GM19238 (cell line): Measurements from ENCODE around the gene ADGRL2.

Experiments
- DNase-seq: peaks from one replicate; pipeline ENCODE4 v3.0.0; 2011; ENCODE audit warnings: low spot score; ENCODE audit not compliant: insufficient read length

Gene ADGRL2

DNA sequence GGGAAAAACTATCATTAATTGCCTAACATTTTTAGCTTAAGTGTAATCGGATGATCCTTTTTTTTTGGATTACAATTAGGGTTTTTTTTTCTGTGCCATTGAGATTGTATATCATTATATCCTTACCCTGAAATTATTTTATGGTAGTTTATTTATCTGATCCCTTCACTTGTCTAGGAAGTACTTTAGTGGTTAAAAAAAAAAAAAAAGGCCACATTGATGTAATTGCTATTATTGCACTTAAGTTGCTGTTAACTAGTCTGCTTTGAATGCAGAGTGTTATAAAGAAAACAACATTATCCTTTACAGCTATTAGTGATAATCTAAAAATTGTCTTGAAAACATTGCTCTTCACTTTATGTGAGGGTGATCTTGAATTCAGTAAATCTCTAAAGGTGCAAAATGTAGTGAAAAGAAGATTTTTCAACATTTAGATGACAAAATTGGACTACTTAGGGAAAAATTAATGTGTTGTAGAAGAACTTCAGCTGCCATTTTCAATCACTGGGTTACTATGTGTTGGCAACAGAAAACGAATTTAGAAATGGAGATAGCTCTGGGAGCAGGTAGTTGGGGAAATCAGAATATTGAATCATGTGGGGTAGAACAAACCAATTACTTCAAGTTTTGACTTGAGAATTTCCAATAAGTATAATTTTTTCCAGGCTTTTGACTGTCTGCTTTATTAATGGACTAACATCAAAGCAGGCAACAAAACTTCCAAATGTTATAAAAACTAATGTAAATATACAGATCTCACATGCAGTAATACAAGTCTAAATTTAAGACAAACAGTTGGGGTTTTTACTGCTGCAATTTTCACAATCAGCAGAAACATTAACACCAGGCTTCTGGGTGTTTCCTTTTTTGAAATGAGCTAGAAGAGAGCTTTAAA lies 5.0 kb downstream of the ADGRL2 start:
- DNase-seq = no peak

DNA sequence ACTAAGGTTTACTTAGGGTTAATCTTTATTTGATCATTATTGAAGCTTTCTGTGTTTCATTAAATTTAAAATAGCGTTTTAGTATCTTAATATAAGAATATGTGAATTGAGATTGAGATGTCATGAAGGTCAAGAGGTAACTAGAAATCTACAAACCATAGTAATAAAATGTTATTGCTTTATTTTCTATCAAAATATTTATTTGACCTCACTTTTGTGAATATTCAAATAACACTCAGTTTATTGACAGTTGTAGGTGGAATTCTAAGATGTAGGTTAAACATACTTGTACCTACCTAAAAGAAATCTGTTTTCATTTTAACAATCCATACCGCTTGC lies 5.7 kb downstream of the ADGRL2 start:
- DNase-seq = no peak

DNA sequence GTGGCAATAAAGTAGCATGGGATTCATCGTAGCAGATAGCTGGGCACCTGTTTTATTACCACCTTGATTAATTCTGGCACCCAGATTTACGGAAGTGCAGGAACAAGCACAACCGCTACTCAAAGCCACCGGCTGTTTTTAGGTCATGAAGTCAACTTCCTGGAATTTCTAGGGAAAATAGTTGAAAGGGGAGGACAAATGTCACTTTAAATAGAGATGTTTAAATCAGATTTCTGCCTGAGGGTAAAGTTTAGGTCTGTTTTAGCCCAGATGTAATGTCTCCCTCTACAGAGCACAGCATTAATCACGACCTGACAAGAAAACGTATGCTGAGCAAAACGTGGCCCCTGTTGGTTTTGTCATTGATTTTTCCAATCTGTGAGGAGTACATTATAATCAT lies 8.0 kb downstream of the ADGRL2 start:
- no peak for DNase-seq

DNA sequence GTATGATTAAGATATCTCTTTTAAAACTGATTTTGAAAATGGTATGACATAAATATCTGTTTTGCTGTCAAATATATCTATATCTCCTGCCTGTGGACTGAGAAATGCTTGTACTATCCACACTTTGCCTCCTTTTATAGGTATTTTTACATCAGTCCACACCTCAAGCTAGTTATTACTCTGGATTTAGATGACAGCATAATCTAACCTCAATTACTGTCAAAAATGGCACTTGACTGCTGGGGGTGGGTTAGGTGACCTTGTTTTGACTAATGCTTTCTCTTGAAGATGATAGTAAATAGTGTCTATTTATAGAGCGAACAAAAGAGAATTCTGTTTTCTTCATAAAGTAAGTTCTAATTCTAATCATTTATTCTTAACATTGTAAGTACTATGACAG lies 9.1 kb downstream of the ADGRL2 start:
- DNase-seq = no peak

DNA sequence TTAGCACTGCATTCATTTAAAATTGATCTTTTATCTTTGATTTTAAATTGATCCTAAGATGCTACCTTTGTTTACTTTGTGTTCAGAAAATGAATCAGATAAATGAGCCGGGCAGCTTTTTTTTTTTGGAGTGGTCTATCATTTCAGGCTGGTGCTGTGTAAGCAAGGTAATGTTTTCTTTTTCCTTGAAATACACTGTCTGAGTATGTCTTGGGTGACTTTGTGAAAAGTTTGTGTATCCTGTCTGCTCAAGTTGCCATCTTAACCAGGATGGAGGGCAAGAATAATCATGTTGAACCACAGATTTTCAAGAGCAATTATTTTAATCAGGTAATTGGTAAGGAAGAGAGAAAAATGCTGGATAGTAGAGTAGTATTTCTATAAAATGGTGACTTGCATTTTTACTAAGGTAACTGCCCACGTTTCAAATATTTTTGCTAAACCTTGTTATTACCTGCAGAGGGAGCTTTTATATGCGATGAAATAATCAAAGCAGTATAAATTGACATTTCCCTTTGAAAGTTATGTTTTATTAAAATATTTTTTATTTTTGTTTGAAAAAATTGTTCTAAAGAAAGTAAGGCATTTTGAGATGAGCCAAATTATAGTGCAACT lies 11.1 kb downstream of the ADGRL2 start:
- DNase-seq = no peak

DNA sequence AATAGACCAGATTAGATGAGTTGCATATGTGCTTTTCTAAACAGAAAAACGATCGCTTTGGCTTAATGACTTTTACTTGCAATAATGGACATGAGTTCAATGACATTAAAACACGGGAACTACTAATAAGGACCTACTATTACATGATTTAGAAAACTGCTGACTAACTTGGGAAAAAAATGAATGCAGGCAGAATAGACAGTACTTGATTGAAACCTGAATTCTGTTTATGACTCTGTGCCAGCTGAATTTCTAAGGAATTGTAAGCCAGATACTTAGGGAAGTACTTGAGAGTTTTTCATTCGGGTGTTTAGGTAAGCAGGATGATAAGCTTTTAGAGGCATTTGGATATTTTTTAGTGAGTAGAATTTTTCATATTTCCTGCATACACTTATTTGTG lies 12.0 kb downstream of the ADGRL2 start:
- no peak for DNase-seq

DNA sequence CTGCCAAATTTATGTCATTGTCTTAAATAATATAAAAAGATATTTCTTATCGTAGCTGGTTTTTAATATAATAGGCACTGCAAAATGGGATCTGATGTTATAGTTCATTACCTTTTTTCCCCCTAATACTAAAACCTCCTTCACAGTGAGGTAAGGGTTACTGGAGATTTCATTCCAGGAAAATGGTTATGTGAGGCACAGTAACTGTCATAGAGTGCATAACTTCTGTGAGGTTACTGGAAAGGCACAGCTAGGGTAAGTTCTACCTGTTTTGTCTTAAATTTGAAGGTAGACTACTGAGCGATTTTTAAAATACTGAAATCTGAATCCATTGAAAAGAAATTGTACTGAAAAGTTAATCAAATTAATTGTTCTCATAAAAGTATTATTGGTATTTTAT lies 13.0 kb downstream of the ADGRL2 start:
- DNase-seq = no peak

DNA sequence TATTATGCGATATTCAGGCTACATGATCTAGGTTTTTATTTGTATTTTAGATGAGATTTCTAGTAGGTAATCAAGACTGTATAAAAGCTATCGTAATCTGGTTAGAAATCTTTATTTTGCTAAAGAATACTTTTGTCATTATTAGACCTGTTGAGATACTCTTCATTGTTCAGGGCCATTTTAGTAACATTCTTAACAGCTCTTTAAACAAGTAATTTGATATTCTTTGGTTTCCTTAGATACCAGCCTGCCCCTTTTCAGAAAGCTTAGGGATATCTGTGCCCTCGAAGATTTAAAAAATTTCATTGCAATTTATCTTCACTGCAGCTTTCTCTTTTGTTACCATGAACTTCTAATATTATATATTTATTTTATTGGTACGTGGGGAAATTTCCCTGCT lies 18.9 kb downstream of the ADGRL2 start:
- no peak for DNase-seq

DNA sequence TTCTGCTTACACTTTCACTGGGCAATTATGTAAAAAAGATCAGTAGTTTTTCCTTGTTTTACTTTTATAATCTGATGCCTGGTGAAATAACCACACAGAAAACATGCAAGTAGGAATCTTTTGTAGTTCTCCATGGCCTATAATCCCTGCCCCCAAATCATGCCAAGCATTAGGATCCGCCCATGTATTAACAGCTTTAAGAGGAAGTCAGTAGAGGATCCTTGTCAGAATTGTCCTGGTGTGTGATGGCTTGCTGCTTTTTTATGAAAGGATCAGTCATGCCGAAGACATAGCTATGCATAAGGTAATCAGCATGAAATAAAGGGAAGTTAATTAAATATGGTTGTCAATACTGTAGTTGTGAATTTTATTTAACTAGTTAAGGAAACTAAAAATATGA lies 20.0 kb downstream of the ADGRL2 start:
- DNase-seq = no peak

DNA sequence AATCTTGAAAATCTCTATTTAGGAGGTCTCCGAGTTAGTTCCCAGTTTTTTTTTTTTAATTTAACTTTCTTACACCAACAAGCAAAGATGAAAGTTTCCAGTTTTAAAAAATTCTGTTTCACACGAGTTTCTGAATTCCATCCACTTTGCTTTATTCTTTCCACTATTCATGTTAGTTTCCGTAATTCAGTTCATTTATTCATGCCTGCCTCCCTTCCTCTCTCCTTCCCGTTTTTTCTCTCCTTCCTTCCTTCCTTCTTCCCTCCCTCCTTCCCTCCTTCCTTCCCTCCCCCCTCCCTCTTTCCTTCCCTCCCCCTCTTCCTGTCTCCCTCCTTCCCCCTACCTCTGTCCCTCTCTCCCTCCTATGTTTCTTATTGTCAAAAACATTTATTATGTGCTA lies 22.3 kb downstream of the ADGRL2 start:
- DNase-seq = no peak

DNA sequence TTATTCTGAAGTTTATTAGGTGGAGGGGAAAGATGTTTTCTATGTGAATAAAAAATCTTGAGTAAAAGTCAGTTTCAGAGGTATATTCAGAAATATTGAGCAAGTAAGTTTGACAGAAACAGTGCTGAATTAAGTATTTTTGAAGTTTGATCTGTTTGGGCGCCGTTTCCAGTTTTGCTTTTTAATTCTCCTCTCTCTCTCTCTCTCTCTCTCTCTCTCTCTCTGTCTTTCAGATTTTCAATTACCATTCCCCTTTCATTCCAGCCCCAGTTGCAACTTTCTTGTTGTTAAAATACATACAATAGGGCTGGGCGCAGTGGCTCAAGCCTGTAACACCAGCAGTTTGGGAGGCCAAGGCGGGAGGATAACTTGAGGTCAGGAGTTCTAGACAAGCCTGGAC lies 24.0 kb downstream of the ADGRL2 start:
- no peak for DNase-seq

DNA sequence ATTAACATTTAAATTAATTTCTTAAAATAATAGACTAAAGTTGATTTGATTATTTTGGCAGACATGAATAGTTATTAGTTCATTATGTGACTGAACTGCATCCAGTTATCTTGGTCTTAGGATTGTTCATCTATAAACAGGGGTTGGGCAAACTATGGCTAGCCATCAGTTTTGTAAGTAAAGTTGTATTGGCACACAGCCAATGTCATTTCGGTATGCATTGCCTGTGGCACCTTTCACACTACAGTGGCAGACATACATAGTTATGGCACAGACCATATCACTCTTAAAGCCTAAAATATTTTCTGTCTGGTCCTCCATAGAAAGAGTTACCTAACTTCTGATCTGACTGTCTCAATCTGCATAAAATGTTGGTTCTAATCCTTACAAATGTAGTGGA lies 27.2 kb downstream of the ADGRL2 start:
- DNase-seq = no peak

DNA sequence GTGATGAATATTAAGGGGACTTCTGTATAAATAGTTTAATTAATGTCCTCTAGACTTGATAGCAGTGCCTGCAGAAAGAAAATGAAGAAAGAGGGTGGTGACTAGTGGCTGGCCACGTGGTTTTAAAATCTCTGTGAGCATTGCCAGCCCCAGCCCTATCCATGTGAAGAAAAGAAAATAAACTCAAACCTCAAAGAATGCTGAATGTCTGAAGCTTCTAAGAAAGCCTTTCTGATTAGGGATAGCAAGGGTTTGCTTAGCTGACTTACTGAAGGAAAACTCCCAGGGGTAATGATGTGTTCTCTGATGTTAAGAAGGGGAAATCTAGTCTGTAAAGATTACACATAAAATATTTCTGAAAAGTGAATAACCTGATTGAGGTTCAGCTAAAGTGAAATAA lies 31.8 kb downstream of the ADGRL2 start:
- no peak for DNase-seq

DNA sequence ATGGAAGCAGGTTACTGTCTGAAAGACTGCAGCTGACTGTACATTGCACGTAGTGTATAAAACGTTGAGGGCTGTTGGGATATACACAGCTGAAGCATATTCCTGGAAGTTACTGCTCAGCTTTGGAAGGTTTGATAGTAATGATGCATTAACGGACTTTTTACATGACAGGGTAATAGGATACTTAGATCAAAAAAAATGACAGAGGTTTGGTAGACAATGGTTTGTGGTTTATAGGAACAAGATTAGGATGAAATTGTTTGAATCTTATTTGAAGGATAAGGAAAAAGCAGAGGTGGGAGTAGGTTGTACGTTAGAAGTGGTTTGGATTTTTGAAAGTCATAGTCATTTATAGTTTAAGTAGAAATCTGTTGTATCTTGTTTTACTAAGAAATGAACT lies 33.0 kb downstream of the ADGRL2 start:
- no peak for DNase-seq

DNA sequence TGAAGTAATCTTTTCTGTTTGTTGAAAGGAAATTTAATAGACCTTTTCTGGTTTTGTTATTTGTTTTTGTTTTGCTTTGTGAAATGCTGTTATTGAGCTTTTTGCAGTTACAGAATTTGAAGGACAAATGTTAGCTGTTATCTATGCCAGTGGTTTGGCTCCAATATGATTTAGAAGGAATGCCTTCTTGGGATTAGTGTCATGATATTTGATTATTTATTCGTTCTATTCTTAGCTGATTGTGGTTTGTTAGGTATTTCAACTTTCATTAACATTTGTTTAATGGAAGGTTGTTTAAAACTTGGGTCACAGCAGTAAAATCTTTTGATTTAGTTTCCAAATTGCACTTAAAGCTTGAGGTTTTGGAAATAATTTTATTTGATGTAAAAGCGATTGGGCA lies 33.5 kb downstream of the ADGRL2 start:
- DNase-seq = no peak

DNA sequence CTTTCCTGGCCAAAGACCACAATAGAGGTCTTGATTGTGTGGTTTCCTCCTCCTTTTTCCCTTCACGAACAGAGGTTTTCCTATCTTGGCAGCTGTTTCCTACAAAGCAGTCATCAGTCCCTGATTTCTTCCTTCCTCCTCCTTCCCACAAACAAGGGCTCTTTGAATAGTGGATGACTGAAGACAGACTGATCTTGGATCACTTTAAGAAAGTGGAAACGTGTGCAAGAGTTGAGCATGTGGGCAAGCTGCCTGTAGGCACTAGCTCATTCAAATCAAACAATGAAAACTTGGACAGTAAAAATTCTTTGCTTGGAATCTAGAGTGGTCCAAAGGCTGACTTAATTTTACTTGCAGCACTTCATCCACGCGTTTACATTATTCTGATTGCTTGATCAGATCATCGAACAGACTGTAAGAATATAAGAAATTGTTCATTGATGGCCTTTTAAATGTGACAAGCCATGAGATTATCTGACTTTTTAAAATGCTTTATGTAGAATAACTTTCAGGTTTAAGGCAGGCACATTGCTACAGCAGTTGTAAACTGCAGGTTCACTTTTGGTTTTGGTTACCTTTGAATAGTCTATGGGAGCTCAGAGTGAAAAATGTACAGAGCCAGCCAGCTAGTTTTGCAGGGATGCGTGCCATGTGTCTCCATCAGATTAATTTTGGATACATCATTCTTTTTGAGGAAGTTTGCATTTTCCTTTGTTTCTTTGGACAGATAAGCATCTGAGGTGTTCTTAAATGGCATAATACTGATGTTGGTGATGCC lies 34.4 kb downstream of the ADGRL2 start:
- DNase-seq = no peak

DNA sequence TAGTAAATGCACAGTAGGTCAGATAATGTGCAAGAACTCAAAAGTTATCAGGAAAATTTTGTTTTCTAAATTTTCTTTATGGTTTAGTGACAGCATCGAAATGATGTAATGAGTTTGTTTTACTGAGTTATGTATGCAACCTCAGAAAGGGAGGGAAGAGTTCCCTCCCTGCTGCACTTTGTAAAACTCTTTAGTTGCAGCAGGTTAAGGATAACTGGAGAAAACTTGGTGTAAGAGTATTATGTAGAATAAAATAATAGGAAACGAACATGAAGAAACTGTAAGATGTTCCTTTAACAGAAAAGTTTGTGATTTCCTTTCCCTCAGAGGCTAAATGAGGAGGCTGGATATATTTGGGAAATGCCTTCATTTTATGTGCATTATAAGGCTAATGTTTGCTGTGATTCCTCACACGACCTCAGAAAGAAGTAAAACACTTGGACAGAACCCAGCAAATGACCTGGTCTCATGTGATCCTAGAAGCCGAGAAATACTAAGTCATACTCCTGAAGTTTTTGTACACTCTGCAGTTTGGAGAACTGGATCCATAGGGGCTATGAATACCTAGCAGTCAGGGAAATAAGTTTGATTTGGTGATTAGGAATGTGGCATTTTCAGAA lies 35.4 kb downstream of the ADGRL2 start:
- no peak for DNase-seq

DNA sequence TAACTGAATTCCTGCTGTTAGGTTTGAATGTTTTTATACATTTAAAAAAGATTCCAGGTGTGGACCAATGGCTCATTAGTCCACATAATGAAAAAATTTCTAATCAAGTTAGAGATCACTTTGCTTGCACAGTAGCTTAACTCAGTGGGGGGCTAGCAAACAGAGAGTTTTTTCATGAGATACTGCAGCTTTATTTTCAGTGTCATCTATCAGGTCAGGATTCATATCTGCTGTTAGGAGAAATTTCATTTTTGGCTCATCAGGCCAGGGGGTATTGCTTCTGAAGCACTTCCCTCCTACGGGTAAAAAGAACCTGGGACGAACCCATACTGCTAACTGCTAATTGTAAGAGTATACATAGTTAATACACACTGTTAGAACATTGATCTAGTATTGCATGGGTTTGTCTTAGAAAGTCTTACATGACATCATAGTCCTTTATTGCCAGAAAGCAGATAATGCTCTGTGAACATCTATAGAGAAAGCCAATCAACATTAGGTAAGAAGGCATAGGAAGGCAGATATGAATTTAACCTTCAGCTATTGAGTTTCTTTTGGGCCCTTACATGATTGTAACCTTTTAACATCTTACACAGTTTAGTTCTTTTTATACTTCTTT lies 38.0 kb downstream of the ADGRL2 start:
- DNase-seq = no peak

DNA sequence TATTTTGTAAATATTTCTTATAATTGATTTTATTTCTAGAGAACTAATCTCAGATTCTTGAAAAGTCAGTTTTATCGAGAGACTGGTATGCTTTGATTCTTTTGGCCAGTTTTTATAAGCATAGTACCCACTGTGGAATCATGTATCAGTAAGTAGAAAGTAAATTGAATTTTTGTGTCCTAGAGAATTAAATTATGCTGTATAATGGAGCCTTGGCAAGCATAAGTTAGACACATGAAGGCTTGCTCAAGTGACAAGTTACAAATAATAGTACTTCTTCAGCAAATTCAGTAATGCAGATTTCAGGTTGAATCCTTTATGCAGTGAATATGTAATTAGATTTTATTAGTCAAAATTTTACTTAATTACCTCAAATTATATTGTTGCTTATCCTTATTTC lies 40.1 kb downstream of the ADGRL2 start:
- DNase-seq = no peak

DNA sequence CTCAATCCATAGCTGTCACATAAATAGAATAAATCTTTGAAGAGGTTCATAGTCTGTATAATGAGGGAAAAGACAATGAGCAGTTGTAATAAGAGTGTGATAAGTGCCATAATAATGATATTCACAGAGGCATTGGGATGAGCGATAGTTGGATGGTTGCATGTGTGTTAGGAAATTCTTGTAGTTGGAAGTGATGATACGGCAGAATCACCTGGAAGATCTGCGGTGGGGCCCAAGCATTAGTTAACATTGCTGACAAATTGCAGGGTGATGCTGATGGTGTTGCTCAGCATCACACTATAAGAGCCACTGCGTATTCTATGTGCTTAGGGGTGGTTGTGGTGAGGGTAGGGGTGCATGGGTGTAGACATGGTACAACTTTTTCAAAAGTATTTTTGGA lies 41.1 kb downstream of the ADGRL2 start:
- no peak for DNase-seq

DNA sequence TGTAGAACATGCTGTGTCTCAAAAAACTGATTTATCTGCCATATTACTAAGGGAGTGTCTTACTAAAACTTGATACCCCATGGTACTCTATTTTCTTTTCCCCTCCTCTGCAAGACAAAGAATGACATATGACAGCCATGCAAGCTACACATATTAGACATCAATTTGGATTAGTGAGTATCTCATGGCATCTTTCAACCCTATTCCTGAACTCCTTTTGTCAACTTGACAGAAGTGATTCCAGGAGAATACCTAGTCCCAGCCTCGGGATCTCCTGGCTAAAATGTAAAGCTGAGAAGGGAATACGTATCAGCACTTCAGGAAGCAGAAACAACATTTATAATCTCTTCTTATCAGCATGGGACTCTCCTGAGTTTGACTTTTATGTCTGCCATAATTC lies 43.7 kb downstream of the ADGRL2 start:
- no peak for DNase-seq

DNA sequence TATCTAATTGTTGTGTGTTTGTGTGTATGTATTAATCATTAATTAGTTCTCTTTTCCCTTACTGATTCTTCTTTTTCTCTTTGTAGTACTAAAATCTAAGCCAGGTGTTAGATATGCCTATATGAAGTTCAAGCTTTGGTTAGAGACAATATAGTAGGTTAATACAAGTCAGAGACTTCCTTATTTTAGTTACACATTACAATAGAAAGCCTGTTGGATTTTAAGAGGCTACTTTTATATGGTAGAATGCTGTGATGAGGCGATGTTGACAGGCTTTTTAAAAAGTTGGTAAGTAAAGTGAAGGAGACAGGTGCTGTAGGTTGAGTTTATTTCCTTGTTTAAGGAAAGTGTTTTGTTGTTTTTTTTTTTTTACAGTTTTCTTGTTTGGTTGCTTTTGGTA lies 45.9 kb downstream of the ADGRL2 start:
- no peak for DNase-seq
